Activated CD4-positive, alpha-beta memory T cell treated with anti-CD3 and anti-CD28 coated beads for 36 hours (primary cell): ENCODE measurements around the gene SYTL5. TPM values are rescaled to one million over a fixed set of nuclear protein-coding genes. Genes with fewer than 3 reads are reported as not detected.
"Not testable (repeated sequence)": the region's sequence is repeated elsewhere in the genome, so short reads cannot be mapped to it uniquely, and the experiment has no call there.

Source experiments
- CTCF ChIA-PET: fragments of 350-600 bp; sonication (Branson Sonifier 250); formaldehyde crosslinking; loops from one replicate; lab custom pipeline; 2021; ENCODE audit warnings: antibody characterized with exemption, inconsistent platforms; lab: Charles Lee
- POLR2A ChIA-PET: fragments of 350-600 bp; sonication (Branson Sonifier 250); formaldehyde crosslinking; loops from one replicate; lab custom pipeline; 2021; ENCODE audit warnings: antibody characterized with exemption; lab: Charles Lee
- DNase-seq: peaks from one replicate; pipeline ENCODE4 v3.0.0-alpha.2; 2020
- H3K27ac Mint-ChIP-seq: one replicate; pipeline ENCODE4 v1.8.0; 2021; ENCODE audit warnings: mixed read lengths
- H3K27me3 Mint-ChIP-seq: one replicate; pipeline ENCODE4 v1.8.0; 2021; ENCODE audit warnings: mixed read lengths
- H3K36me3 Mint-ChIP-seq: one replicate; pipeline ENCODE4 v1.8.0; 2021; ENCODE audit warnings: mixed read lengths
- H3K4me1 Mint-ChIP-seq: one replicate; pipeline ENCODE4 v1.8.0; 2021; ENCODE audit warnings: low read depth, mixed read lengths
- H3K4me3 Mint-ChIP-seq: one replicate; pipeline ENCODE4 v1.8.0; 2021; ENCODE audit warnings: mild to moderate bottlenecking, mixed read lengths
- H3K9me3 Mint-ChIP-seq: one replicate; pipeline ENCODE4 v1.8.0; 2021; ENCODE audit warnings: mixed read lengths
- intact Hi-C: fragments of 100-400 bp; cut with micrococcal nuclease; formaldehyde crosslinking; loops from one replicate; pipeline ENCODE4 v1.15.1; 2023
- total RNA-seq, 2 experiments: library from RNA; stranded (reverse); gene quantifications; one replicate each; pipeline ENCODE4 v1.2.3, GENCODE V29; 2021

SYTL5 gene
- total RNA-seq = under 1 TPM in 1 of 2 experiments, not detected in 1; 0.05 TPM

DNA sequence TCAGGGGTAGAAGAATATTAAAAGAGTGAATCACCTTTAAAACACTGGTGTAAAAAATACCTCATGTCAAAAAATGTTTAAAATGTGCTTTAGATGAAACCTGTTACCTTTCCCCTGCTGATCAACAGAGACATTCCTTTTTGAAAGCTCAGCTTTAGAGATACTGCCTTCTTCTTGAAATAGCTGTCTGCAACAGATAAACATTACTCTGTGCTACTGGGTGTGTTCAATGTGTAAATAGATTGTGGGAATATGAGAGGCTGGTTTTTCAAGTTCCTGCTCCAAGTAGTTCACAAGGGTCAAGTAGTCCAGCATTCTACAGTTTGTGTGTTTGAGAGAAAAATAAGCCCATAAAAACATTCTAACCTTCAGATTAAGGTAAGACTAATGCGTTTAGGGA is at the start of gene SYTL5:
Gene SYTL5 (plus strand): TSS at position 263 of the 400 bp plus-strand sequence. CDS start 27,337 bp downstream, outside the sequence.
- CTCF ChIA-PET = no interaction called here

DNA sequence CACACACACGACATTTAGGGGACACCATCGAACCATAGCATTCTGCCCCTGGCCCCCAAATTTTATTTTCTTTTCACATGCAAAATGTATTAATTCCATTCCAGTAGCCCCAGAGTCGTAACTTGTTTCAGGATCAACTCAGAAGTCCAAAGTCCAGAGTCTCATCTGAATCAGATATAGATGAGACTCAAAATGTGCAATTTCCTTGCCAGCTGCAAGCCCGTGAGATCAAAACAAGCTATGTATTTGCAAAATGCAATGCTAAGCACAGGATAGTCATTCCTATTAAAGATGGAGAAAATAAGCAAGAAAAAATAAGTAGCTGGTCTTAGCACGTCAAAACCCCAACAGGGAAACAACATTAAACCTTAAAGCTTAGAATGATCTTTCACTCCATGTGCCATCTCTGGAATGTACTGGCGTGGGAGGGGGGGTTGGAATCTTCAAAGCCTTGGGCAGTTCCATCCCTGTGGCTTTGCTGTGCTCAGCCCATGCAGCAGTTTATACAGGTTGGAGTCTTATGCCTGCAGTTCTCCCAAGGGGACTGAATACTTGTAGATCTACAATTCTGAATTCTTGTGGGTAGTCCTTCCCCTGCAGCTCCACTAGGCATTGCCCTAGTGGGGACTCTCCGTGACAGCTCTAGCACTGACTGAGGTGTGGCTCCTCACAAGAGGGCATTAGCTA is 47.7 kb upstream of the SYTL5 start:
- CTCF ChIA-PET = no interaction called here
- intact Hi-C loops = no loop called here
- POLR2A ChIA-PET = no interaction called here
- no peak for DNase-seq
- H3K9me3 Mint-ChIP-seq = no peaks in the 10 kb centered on the region
- no peak overlapping the region for H3K4me3 Mint-ChIP-seq
- H3K36me3 Mint-ChIP-seq = no peaks in the 10 kb centered on the region
- H3K4me1 Mint-ChIP-seq = no peaks in the 10 kb centered on the region
- H3K27ac Mint-ChIP-seq = no peak overlapping the region
- no peaks in the 10 kb centered on the region for H3K27me3 Mint-ChIP-seq

More for the DNA sequence above, at the start of gene SYTL5:
- intact Hi-C loops = no loop called here
- no peaks in the 10 kb centered on the region for H3K36me3 Mint-ChIP-seq
- H3K4me3 Mint-ChIP-seq = no peak within 1 kb of the TSS
- H3K27me3 Mint-ChIP-seq = peaks cover 8% of the 10 kb centered on the region
- DNase-seq = no peak
- no peak within 1 kb of the TSS for H3K27ac Mint-ChIP-seq
- no peaks in the 10 kb centered on the region for H3K9me3 Mint-ChIP-seq
- POLR2A ChIA-PET = no interaction called here
- H3K4me1 Mint-ChIP-seq = peaks cover 2% of the 10 kb centered on the region

DNA sequence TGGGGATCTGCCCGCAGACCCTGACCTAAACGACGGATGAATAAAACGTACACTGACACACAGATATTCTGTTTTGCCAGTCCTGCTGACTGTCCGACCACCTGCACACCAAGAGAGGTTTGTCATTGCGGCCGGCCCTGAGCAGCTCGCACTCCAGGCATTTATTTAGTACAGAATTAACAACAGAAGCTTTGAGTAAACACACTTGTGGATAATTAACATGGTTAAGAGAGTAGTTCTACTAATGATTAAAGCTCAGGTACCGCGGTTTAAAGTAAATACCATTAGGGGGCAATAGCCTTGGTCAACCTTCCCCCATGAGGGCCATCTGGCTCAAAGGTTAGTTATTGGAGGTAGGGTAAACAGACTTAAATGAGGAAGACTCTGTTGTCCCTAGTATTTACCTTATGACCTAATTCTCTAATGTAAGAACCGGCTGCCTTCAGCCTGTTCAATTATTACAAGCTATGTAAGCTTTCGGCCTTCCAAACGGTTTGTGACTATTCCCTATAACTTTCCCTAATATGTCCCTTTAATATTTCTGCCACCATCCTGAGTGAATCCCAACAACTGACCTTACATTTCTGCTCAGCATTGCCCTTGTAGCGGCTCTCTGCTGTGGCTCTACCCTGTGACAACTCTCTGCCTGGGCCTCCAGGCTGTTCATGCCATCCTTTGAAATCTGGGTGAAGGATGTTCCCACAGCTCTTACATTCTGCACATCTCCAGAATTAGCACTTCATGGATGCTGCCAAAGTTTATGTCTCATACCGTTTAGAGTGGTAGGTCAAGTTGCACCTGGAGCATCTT is 46.9 kb upstream of the SYTL5 start:
- Mint-ChIP-seq H3K4me1 (no peaks in the 10 kb centered on the region), H3K27me3 (no peaks in the 10 kb centered on the region), H3K36me3 (no peaks in the 10 kb centered on the region), H3K27ac (no peak overlapping the region), H3K9me3 (no peaks in the 10 kb centered on the region), H3K4me3 (no peak overlapping the region)
- intact Hi-C loops = no loop called here
- ChIA-PET CTCF (no interaction called here), POLR2A (no interaction called here)
- DNase-seq = no peak

DNA sequence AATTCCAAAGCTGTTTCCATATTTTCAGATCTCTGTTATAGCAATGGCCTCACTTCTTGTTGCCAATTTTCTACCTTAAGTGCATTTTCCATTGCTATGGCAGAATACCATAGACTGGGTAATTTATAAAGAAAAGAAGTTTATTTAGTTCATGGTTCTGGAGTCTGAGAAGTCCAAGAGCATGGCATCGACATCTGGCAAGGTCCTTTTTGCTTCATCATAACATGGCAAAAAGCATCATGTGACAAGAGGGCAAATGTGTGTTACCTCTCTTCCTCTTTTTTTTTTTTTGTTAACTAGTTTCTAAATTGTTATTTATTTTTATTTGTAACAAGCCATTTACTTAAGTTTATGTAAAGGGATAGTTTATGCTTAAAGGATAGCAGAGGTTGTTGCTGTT is 45.2 kb upstream of the SYTL5 start:
- Mint-ChIP-seq H3K27ac (no peak overlapping the region), H3K4me3 (no peak overlapping the region), H3K36me3 (no peaks in the 10 kb centered on the region), H3K27me3 (no peaks in the 10 kb centered on the region), H3K9me3 (no peaks in the 10 kb centered on the region), H3K4me1 (no peaks in the 10 kb centered on the region)
- DNase-seq = no peak
- intact Hi-C loops = no loop called here
- CTCF ChIA-PET = no interaction called here
- POLR2A ChIA-PET = no interaction called here

DNA sequence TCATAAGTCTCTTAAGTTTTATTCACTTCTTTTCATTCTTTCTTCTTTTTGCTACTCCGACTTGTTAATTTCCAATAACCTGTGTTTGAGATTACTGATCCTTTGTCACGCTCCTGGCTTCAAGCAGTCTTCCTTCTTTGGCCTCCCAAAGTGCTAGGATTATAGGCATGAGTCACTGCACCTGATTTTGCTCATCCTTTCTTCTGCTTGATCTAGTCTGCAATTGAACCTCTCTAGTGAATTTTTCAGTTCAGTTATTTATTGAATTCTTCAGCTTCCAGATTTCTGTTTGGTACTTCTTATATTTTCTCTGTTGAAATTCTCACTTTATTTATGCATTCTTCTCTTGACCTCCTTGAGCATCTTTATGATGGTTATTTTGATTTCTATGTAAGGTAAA is 38.6 kb upstream of the SYTL5 start:
- Mint-ChIP-seq H3K27me3 (no peaks in the 10 kb centered on the region), H3K4me3 (no peak overlapping the region), H3K36me3 (no peaks in the 10 kb centered on the region), H3K4me1 (no peaks in the 10 kb centered on the region), H3K27ac (no peak overlapping the region), H3K9me3 (no peaks in the 10 kb centered on the region)
- ChIA-PET POLR2A (no interaction called here), CTCF (no interaction called here)
- intact Hi-C loops = no loop called here
- DNase-seq = no peak

DNA sequence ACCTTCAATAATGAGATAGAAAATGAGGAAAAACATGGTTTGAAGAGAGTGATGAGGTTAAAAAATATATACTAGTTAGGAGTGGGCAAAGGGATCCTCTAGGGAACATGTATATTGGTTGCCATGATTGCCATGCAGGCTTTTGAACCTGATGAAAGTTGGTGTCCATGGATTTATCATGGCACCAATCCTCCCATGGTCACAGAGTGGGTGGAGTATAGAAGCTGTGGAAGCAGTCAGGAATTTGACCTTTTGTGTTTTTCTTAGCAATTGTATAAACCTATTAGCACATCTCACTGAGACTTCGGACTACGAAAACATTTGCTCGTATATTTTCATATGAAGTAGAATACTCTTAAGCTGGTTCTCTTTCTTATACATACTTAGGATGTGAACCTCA is 30.9 kb upstream of the SYTL5 start:
- intact Hi-C loops = loop anchor here (10.0 kb wide), 1 partner anchor 131 kb away; the partner anchor contains the start of gene DYNLT3
- Mint-ChIP-seq H3K27me3 (peaks cover 9% of the 10 kb centered on the region), H3K4me3 (no peak overlapping the region), H3K36me3 (no peaks in the 10 kb centered on the region), H3K9me3 (no peaks in the 10 kb centered on the region), H3K27ac (no peak overlapping the region), H3K4me1 (peaks cover 12% of the 10 kb centered on the region)
- no peak for DNase-seq
- ChIA-PET CTCF (no interaction called here), POLR2A (no interaction called here)

DNA sequence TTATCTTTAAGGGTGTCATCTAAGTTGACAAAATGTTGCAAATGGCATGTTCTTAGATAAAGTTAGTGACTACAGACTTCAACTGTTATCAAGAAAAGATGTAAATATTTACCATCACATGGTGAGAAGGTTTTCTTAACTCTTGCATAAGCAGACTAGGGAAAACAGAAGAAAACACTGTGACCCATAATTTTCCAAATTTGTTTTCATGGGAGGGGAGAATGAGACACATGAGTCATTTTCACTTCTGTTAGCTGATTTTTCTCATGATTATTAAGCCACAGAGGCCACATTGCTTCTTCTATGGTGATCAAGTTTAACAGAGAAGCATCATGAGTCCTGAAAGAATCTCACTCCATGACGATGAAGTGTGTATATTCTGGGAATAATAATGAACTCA is 30.2 kb upstream of the SYTL5 start:
- Mint-ChIP-seq H3K4me1 (peaks cover 12% of the 10 kb centered on the region), H3K27ac (no peak overlapping the region), H3K4me3 (no peak overlapping the region), H3K36me3 (no peaks in the 10 kb centered on the region), H3K27me3 (peaks cover 9% of the 10 kb centered on the region), H3K9me3 (no peaks in the 10 kb centered on the region)
- ChIA-PET CTCF (no interaction called here), POLR2A (no interaction called here)
- intact Hi-C loops = loop anchor here (10.0 kb wide), 1 partner anchor 131 kb away; the partner anchor contains the start of gene DYNLT3
- no peak for DNase-seq

DNA sequence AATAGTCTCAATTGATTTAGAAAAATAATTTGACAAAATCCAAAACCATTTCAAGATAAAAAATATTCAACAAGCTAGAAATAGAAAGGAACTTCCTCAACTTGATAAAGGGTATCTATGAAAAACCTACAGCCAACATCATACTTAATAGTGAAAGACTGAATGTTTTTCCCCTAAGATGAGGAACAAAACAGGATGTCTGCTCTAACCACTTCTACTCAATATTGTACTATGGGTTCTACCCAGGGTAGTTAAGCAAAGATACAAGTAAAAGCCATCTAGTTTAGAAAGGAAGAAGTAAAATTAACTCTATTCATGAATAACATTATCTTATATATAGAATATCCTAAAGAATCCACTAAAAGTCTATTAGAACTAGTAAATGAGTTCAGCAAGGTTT is 21.5 kb upstream of the SYTL5 start:
- intact Hi-C loops = no loop called here
- ChIA-PET CTCF (no interaction called here), POLR2A (no interaction called here)
- Mint-ChIP-seq H3K27ac (no peak overlapping the region), H3K9me3 (no peaks in the 10 kb centered on the region), H3K27me3 (no peaks in the 10 kb centered on the region), H3K36me3 (no peaks in the 10 kb centered on the region), H3K4me1 (no peaks in the 10 kb centered on the region), H3K4me3 (no peak overlapping the region)
- DNase-seq = no peak

DNA sequence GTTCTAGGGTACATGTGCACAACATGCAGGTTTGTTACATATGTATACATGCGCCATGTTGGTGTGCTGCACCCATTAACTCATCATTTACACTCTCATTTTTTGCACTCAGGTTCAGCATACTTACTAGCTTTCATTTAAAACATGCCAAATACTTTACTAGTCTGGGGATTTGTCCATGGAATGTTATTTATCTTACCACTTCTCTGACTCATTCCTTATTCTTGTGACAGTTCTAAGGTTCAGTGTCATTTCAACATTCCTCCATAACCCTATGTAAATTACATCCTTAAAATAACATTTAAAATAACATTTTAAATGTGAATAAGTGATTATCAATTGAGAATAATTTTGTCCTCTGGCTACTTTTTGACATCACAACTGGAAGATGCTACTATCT is 19.5 kb upstream of the SYTL5 start:
- intact Hi-C loops = no loop called here
- Mint-ChIP-seq H3K4me3 (no peak overlapping the region), H3K9me3 (no peaks in the 10 kb centered on the region), H3K27me3 (no peaks in the 10 kb centered on the region), H3K4me1 (no peaks in the 10 kb centered on the region), H3K27ac (no peak overlapping the region), H3K36me3 (no peaks in the 10 kb centered on the region)
- ChIA-PET POLR2A (no interaction called here), CTCF (no interaction called here)
- DNase-seq = no peak

DNA sequence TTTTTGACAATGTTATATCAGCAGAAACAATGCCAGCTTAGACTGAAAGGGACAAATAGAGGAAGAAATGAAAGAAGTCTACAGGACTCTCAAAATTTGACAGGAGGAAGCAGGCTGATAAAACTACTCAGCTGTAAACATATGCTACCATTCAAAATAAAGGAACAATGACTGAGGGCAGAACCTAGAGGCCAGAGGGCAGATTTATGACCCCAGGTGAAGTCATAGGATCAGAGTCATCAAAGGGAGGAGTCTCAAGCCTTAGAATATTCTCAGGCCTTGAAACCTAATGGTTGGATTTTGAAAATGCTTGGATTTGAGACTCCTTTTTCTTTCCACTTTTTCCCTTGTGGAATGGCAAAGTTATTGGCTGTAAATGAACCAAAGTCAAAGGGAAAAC is 17.0 kb upstream of the SYTL5 start:
- no peaks in the 10 kb centered on the region for H3K4me1 Mint-ChIP-seq
- no peaks in the 10 kb centered on the region for H3K27me3 Mint-ChIP-seq
- H3K27ac Mint-ChIP-seq = no peak overlapping the region
- H3K9me3 Mint-ChIP-seq = no peaks in the 10 kb centered on the region
- intact Hi-C loops = no loop called here
- ChIA-PET CTCF (interaction anchor here (0.6 kb wide), 1 partner anchor 34 kb away, joined by 3 read pairs; no protein-coding TSS in a partner anchor), POLR2A (no interaction called here)
- no peak overlapping the region for H3K4me3 Mint-ChIP-seq
- DNase-seq = no peak
- H3K36me3 Mint-ChIP-seq = no peaks in the 10 kb centered on the region

DNA sequence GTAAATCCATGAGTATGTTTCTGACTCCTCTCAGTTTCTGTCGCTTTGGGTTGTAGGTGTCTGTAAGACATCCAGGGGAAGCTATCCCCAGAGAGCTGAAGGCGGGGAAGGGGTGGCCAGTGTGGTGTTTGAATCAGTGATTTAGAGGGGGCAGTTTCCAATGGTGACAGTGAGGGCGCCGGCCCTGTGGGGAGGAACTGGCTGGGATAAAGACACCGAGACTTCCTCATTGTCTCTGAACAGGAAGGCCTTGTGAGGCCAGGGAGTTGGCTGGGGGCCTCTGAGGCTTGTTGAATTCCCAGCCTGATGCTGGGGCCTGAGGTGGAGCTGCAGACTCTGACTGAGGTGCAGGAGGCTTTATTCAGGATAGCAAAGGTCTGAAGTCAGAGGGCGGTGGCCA is 15.1 kb upstream of the SYTL5 start:
- not testable (repeated sequence) for DNase-seq, H3K9me3 Mint-ChIP-seq, H3K4me3 Mint-ChIP-seq

DNA sequence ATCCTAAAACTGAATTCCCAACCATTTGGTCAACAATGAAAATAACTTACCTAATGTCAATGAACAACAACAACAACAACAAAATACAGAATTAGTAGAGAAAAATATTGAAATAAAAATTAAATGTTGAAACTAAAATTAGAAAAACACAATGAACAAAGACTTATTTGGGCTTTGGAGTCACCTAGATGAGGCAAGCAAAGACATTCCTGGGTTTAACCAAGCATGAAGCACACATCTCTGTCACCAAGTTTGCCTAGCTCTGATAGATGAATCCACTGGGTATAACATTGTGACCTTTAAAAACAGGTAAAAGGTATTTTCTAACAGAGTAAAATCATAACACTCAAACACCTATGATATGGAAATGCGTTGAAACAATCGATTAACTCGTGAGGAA is 13.2 kb upstream of the SYTL5 start:
- Mint-ChIP-seq H3K4me1 (no peaks in the 10 kb centered on the region), H3K27me3 (no peaks in the 10 kb centered on the region), H3K36me3 (no peaks in the 10 kb centered on the region), H3K4me3 (no peak overlapping the region), H3K27ac (no peak overlapping the region), H3K9me3 (no peaks in the 10 kb centered on the region)
- POLR2A ChIA-PET = no interaction called here
- CTCF ChIA-PET = interaction anchor here (0.7 kb wide), 2 partner anchors 28 to 334 kb away, joined by 3 read pairs; partner anchors contain the start of gene RPGR
- DNase-seq = no peak
- intact Hi-C loops = no loop called here

More for the DNA sequence above, 15.1 kb upstream of the SYTL5 start:
- POLR2A ChIA-PET, H3K27ac Mint-ChIP-seq, intact Hi-C loops, H3K4me1 Mint-ChIP-seq, CTCF ChIA-PET, H3K27me3 Mint-ChIP-seq, H3K36me3 Mint-ChIP-seq: not testable (repeated sequence)
